ENCODE data around the gene EFHD1. TPM values are rescaled to one million over a fixed set of nuclear protein-coding genes. Genes with fewer than 3 reads are reported as not detected.

Gene EFHD1
- total RNA-seq, 4 donors from 2014 or later: 0.30 to 10.1 (median 2.3) TPM

GRCh38 chr2:232607011-232607410, 26.4 kb upstream of the EFHD1 start:
- Histone ChIP-seq H3K4me3 (no peak overlapping the region), H3K4me1 (peaks cover 3 to 10% (median 7%) of the 10 kb centered on the region in 3 donors), H3K36me3 (no peaks in the 10 kb centered on the region), H3K27ac (no peak overlapping the region), H3K9me3 (no peaks in the 10 kb centered on the region), H3K27me3 (no peaks in the 10 kb centered on the region)
- 84 to 88% methylated on average over 10 to 17 of the region's 17 CpGs for WGBS, 2 donors
- intact Hi-C loops (cut with DNase I): no loop called here
- DNase-seq: no peak
- TF ChIP-seq POLR2A (IDR thresholded peaks at IDR 0.05) (no peak), CTCF (IDR thresholded peaks at IDR 0.05) (no peak)

- 54% methylated on average over 3 to 5 of the region's 8 CpGs for WGBS, 2 donors
- H3K9me3 ChIP-seq: no peaks in the 10 kb centered on the region
- H3K36me3 ChIP-seq: no peaks in the 10 kb centered on the region
- no peak for TF ChIP-seq POLR2A (IDR thresholded peaks at IDR 0.05)
- no peak for TF ChIP-seq CTCF (IDR thresholded peaks at IDR 0.05)
- DNase-seq: no peak
- intact Hi-C loops (cut with DNase I): no loop called here
- H3K4me3 ChIP-seq: no peak overlapping the region
- no peak overlapping the region for H3K27ac ChIP-seq
- peaks cover 3 to 10% (median 7%) of the 10 kb centered on the region in 3 donors for H3K4me1 ChIP-seq
- no peaks in the 10 kb centered on the region for H3K27me3 ChIP-seq
Measured at GRCh38 chr2:232609607-232610006, 23.8 kb upstream of the EFHD1 start.

- 50% methylated on average over 1 of the region's 3 CpGs; no CpG with 5 or more reads in 1 of the 2 donors for WGBS, 2 donors
- no peak for DNase-seq
- Histone ChIP-seq H3K4me1 (peaks cover 3 to 10% (median 7%) of the 10 kb centered on the region in 3 donors), H3K36me3 (no peaks in the 10 kb centered on the region), H3K4me3 (no peak overlapping the region), H3K27ac (no peak overlapping the region), H3K9me3 (no peaks in the 10 kb centered on the region), H3K27me3 (no peaks in the 10 kb centered on the region)
- intact Hi-C loops (cut with DNase I): no loop called here
- no peak for TF ChIP-seq CTCF (IDR thresholded peaks at IDR 0.05)
- TF ChIP-seq POLR2A (IDR thresholded peaks at IDR 0.05): no peak
Measured at GRCh38 chr2:232610081-232610480, 23.3 kb upstream of the EFHD1 start.

- TF ChIP-seq POLR2A (IDR thresholded peaks at IDR 0.05) (no peak), CTCF (IDR thresholded peaks at IDR 0.05) (no peak)
- no peak overlapping the region for H3K27ac ChIP-seq
- peaks cover 3 to 5% (median 3%) of the 10 kb centered on the region in 3 donors for H3K4me1 ChIP-seq
- DNase-seq: no peak
- H3K4me3 ChIP-seq: no peak overlapping the region
- 80% methylated on average over 3 of the region's 6 CpGs; no CpG with 5 or more reads in 1 of the 2 donors for WGBS, 2 donors
- H3K36me3 ChIP-seq: no peaks in the 10 kb centered on the region
- no peaks in the 10 kb centered on the region for H3K9me3 ChIP-seq
- no peaks in the 10 kb centered on the region for H3K27me3 ChIP-seq
- intact Hi-C loops (cut with DNase I): no loop called here
Measured at GRCh38 chr2:232611061-232611460, 22.3 kb upstream of the EFHD1 start.

GRCh38 chr2:232611559-232612218, 21.7 kb upstream of the EFHD1 start:
- intact Hi-C loops (cut with DNase I): no loop called here

More at GRCh38 chr2:232611559-232612218, 21.7 kb upstream of the EFHD1 start:
- H3K9me3 ChIP-seq: no peaks in the 10 kb centered on the region
- WGBS, 2 donors: 80 to 100% methylated on average over 1 to 3 of the region's 9 CpGs
- TF ChIP-seq POLR2A (IDR thresholded peaks at IDR 0.05) (no peak), CTCF (IDR thresholded peaks at IDR 0.05) (peak; percentile 44 to 82 (median 62))
- DNase-seq: no peak
- no peak overlapping the region for H3K27ac ChIP-seq
- H3K36me3 ChIP-seq: no peaks in the 10 kb centered on the region
- H3K27me3 ChIP-seq: no peaks in the 10 kb centered on the region
- no peak overlapping the region for H3K4me3 ChIP-seq
- H3K4me1 ChIP-seq: no peaks in the 10 kb centered on the region

All from esophagus squamous epithelium (tissue), 5 donors.